ENCODE measurements around the gene PCIF1.

The PCIF1 gene

GRCh38 chr20:45890985-45891983 is 43.2 kb upstream of the PCIF1 start, which contains the start of the genes CTSA and NEURL2:
Gene CTSA (plus strand): TSS chr20:45891335. CDS start chr20:45891569, 234 bp downstream.
Gene NEURL2 (minus strand): TSS chr20:45891208. CDS start chr20:45890991, 217 bp downstream.
- peak within 1 kb of the TSS; percentile 80 for H3K4me3 ChIP-seq (replicated peaks; ENCODE audit: low read depth, low read length)
- no peak for DNase-seq (ENCODE audit: extremely low read depth, low read depth)
- TF ChIP-seq CTCF (IDR thresholded peaks at IDR 0.05; ENCODE audit: low read depth, low read length, missing control alignments): no peak

DNA sequence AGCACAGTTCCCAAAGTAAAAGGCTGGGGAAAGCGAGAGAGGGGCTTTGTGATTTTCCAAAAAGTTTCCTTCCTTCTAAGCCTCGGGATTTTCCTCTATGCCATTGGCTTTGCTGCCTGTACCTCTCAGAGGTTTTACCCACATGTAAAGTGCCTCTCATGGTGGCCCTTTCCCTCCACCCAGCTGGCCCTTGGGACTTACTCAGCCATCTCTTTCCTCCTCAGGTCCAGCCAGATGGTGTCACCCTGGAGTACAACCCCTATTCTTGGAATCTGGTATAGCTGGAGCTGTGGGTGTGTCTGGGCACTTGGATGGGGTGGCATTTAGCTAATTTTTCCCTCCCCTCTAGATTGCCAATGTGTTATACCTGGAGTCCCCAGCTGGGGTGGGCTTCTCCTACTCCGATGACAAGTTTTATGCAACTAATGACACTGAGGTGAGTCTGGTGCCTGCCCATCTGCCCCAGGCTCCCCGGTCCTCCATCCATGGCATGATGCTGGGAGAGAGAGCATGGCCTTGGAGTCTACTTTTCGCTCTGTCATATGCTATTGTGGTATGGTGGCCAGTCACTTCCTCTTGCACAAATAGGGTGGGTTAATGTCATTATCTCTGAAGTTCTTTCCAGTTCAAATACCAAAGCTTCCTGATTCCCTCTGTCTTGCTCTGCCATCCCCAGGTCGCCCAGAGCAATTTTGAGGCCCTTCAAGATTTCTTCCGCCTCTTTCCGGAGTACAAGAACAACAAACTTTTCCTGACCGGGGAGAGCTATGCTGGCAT is 42.2 kb upstream of the PCIF1 start:
- TF ChIP-seq CTCF (IDR thresholded peaks at IDR 0.05; ENCODE audit: low read depth, low read length, missing control alignments): peak; percentile 25
- peak overlapping the region; percentile 80 for H3K4me3 ChIP-seq (replicated peaks; ENCODE audit: low read depth, low read length)
- no peak for DNase-seq (ENCODE audit: extremely low read depth, low read depth)

GRCh38 chr20:45892828-45893500 is 41.5 kb upstream of the PCIF1 start:
- no peak for TF ChIP-seq CTCF (IDR thresholded peaks at IDR 0.05; ENCODE audit: low read depth, low read length, missing control alignments)
- no peak for DNase-seq (ENCODE audit: extremely low read depth, low read depth)
- H3K4me3 ChIP-seq (replicated peaks; ENCODE audit: low read depth, low read length): peak overlapping the region; percentile 80

GRCh38 chr20:45893831-45894230 is 40.7 kb upstream of the PCIF1 start:
- no peak for TF ChIP-seq CTCF (IDR thresholded peaks at IDR 0.05; ENCODE audit: low read depth, low read length, missing control alignments)
- H3K4me3 ChIP-seq (replicated peaks; ENCODE audit: low read depth, low read length): no peak overlapping the region
- no peak for DNase-seq (ENCODE audit: extremely low read depth, low read depth)

DNA sequence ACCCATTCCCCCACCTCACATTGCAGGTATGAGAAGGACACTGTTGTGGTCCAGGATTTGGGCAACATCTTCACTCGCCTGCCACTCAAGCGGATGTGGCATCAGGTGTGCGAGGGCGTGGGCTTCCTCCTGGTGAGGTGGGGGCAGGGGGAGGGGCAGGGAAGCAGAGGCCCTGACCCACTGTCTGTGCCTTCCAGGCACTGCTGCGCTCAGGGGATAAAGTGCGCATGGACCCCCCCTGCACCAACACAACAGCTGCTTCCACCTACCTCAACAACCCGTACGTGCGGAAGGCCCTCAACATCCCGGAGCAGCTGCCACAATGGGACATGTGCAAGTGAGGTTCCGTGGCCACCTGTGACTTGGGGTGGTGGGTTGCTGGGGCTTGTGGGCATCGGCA is 39.7 kb upstream of the PCIF1 start:
- H3K4me3 ChIP-seq (replicated peaks; ENCODE audit: low read depth, low read length): no peak overlapping the region
- TF ChIP-seq CTCF (IDR thresholded peaks at IDR 0.05; ENCODE audit: low read depth, low read length, missing control alignments): no peak
- no peak for DNase-seq (ENCODE audit: extremely low read depth, low read depth)

DNA sequence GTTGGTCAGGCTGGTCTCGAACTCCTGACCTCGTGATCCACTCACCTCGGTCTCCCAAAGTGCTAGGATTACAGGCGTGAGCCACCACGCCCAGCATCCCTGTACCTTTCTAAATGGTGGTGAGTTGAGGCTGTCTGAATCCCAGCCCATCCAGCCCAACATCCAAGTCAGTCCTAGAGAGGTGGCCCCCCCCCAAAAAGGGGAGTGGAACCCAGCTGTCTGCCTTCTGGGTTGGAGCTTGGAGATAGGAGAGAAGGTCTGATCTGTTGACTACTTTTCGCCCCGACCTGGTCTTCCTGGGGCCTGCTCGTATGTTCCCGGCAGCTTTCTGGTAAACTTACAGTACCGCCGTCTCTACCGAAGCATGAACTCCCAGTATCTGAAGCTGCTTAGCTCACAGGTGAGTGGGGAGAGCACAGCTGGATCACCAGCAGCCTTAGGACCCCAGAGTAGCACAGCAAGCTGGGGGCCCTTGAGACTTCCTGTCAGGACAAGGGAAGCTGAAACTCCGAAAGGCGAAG is 37.8 kb upstream of the PCIF1 start:
- TF ChIP-seq CTCF (IDR thresholded peaks at IDR 0.05; ENCODE audit: low read depth, low read length, missing control alignments): no peak
- H3K4me3 ChIP-seq (replicated peaks; ENCODE audit: low read depth, low read length): no peak overlapping the region

More for the DNA sequence above, 37.8 kb upstream of the PCIF1 start:
- DNase-seq (ENCODE audit: extremely low read depth, low read depth): no peak
